HCT116 (cell line): Measurements from ENCODE around the gene ADGRF4. TPM values are rescaled to one million over a fixed set of nuclear protein-coding genes. Genes with fewer than 3 reads are reported as not detected.

Experiments used
- ATAC-seq: fragments of 200-7000 bp; cut with Tn5 transposase; 2 replicates; pipeline ENCODE4 v1.9.1; 2020; ENCODE audit warnings: mild to moderate bottlenecking, moderate library complexity
- BruUV-seq: library from RNA; stranded (reverse); fragments of 400-500 nt; replicated peaks from 2 replicates; lab custom pipeline; 2021; lab: Mats Ljungman, UMichigan
- CTCF ChIA-PET: fragments of 300-600 bp; sonication (Branson Sonifier 250); formaldehyde crosslinking; loops from one replicate; lab custom pipeline; 2021; ENCODE audit warnings: antibody characterized with exemption; lab: Charles Lee
- POLR2A ChIA-PET: fragments of 300-600, 350-600 bp; sonication (Branson Sonifier 250); formaldehyde crosslinking; loops from one replicate; lab custom pipeline; 2021; ENCODE audit warnings: antibody characterized with exemption; lab: Charles Lee
- RAD21 ChIA-PET, 2 experiments: fragments of 300-600 bp; sonication (Branson Sonifier 250); formaldehyde crosslinking; loops; one replicate each; lab custom pipeline; 2023; ENCODE audit warnings: low total read pairs in 2 of 2; ENCODE audit not compliant: uncharacterized antibody in 2 of 2, unreplicated experiment in 2 of 2, low non-redundant PET in 1 of 2; lab: Charles Lee
- DNase-seq: peaks from one replicate; pipeline ENCODE4 v3.0.0-alpha.2; 2010; ENCODE audit warnings: low read depth, low spot score
- H2AFZ ChIP-seq: fragments of 200-600 bp; shearing (Covaris generic), sonication (generic); 2 replicates; pipeline ENCODE4 v1.6.1; 2017; ENCODE audit warnings: low read depth, mixed run types, mixed read lengths, antibody characterized with exemption, low read length; ENCODE audit not compliant: poor library complexity, severe bottlenecking
- H3K27ac ChIP-seq: 2 replicates; pipeline ENCODE4 v1.5.1; 2012; ENCODE audit warnings: low read depth, low read length
- H3K27me3 ChIP-seq: fragments of 200-600 bp; sonication (generic); 2 replicates; pipeline ENCODE4 v1.6.1; 2016; ENCODE audit warnings: mixed run types, low read length, mixed read lengths; ENCODE audit not compliant: insufficient read depth
- H3K36me3 ChIP-seq, 2 experiments: fragments of 200-500 bp in 1 of 2; fragments of 200-600 bp in 1 of 2; sonication (Bioruptor generic) in 1 of 2; sonication (generic) in 1 of 2; 2 replicates each; pipeline versions ENCODE4 v1.5.1 to v1.6.1; 2014 to 2016; ENCODE audit warnings: low read length in 2 of 2, inconsistent platforms in 1 of 2, mixed read lengths in 1 of 2, mixed run types in 1 of 2; ENCODE audit not compliant: insufficient read depth in 2 of 2, control insufficient read depth in 1 of 2
- H3K4me1 ChIP-seq, 2 experiments: fragments of 200-600 bp in 1 of 2; sonication (generic) in 1 of 2; 2 replicates each; pipeline versions ENCODE4 v1.5.1 to v1.6.1; 2012 to 2017; ENCODE audit warnings: low read length in 2 of 2, inconsistent platforms in 1 of 2, mild to moderate bottlenecking in 1 of 2, mixed read lengths in 1 of 2, mixed run types in 1 of 2, moderate library complexity in 1 of 2; ENCODE audit not compliant: insufficient read depth in 2 of 2, control insufficient read depth in 1 of 2
- H3K4me2 ChIP-seq: fragments of 200-600 bp; sonication (generic); 2 replicates; pipeline ENCODE4 v1.6.1; 2017; ENCODE audit warnings: mixed run types, low read length, mixed read lengths
- H3K4me3 ChIP-seq, 2 experiments: fragments of 200-600 bp in 1 of 2; sonication (generic) in 1 of 2; replicated peaks in 1 of 2; 2 replicates each; pipeline ENCODE4 v1.5.1; 2011 to 2016; ENCODE audit warnings: low read length in 2 of 2, control low read depth in 1 of 2, low read depth in 1 of 2, mild to moderate bottlenecking in 1 of 2, mixed read lengths in 1 of 2, mixed run types in 1 of 2
- H3K79me2 ChIP-seq: fragments of 200-600 bp; sonication (generic); 2 replicates; pipeline ENCODE4 v1.6.1; 2017; ENCODE audit warnings: mild to moderate bottlenecking, mixed run types, low read length, moderate library complexity, mixed read lengths; ENCODE audit not compliant: insufficient read depth
- H3K9ac ChIP-seq: fragments of 200-600 bp; sonication (generic); 2 replicates; pipeline ENCODE4 v1.6.1; 2016; ENCODE audit warnings: low read length, mixed read lengths
- H3K9me2 ChIP-seq: fragments of 200-600 bp; sonication (generic), shearing (Covaris generic); 2 replicates; pipeline ENCODE4 v1.6.1; 2017; ENCODE audit warnings: mixed run types, mild to moderate bottlenecking, moderate library complexity; ENCODE audit not compliant: insufficient read depth
- H3K9me3 ChIP-seq, 2 experiments: fragments of 200-500 bp in 1 of 2; fragments of 200-600 bp in 1 of 2; sonication (Bioruptor generic) in 1 of 2; sonication (generic) in 1 of 2; 2 replicates each; pipeline ENCODE4 v1.6.1; 2014 to 2017; ENCODE audit warnings: low read length in 2 of 2, mixed read lengths in 2 of 2, inconsistent platforms in 1 of 2, low read depth in 1 of 2, mild to moderate bottlenecking in 1 of 2, mixed run types in 1 of 2, moderate library complexity in 1 of 2; ENCODE audit not compliant: control insufficient read depth in 1 of 2, insufficient read depth in 1 of 2
- H4K20me1 ChIP-seq: fragments of 200-600 bp; sonication (generic), shearing (Covaris generic); 2 replicates; pipeline ENCODE4 v1.6.1; 2017; ENCODE audit warnings: mixed run types, mild to moderate bottlenecking, moderate library complexity; ENCODE audit not compliant: insufficient read depth
- ATF3 ChIP-seq: IDR thresholded peaks from 2 replicates; pipeline ENCODE4 v1.6.1; 2012
- CBX3 ChIP-seq: IDR thresholded peaks from 2 replicates; pipeline ENCODE4 v1.6.1; 2012; ENCODE audit warnings: low read depth
- CEBPB ChIP-seq: IDR thresholded peaks from 2 replicates; pipeline ENCODE4 v1.6.1; 2012; ENCODE audit warnings: low read depth
- CTCF ChIP-seq, 3 experiments: fragments of 200-600 bp in 1 of 3; sonication (generic) in 1 of 3; IDR thresholded peaks in 2 of 3; conservative IDR thresholded peaks in 1 of 3; 2 replicates each; pipeline ENCODE4 v1.5.1; 2012 to 2017; ENCODE audit warnings: low read depth in 2 of 3, low read length in 2 of 3, antibody characterized with exemption in 1 of 3, borderline replicate concordance in 1 of 3, control low read depth in 1 of 3, mild to moderate bottlenecking in 1 of 3, mixed read lengths in 1 of 3, mixed run types in 1 of 3, moderate library complexity in 1 of 3; ENCODE audit not compliant: insufficient read depth in 1 of 3
- EGR1 ChIP-seq: IDR thresholded peaks from 2 replicates; pipeline ENCODE4 v1.6.1; 2012; ENCODE audit warnings: low read depth
- EZH2 ChIP-seq: fragments of 200-600 bp; sonication (generic); IDR thresholded peaks from 2 replicates; pipeline ENCODE4 v1.6.1; 2017; ENCODE audit warnings: antibody characterized with exemption, mixed run types
- EZH2phosphoT487 ChIP-seq: fragments of 200-600 bp; IDR thresholded peaks from 2 replicates; pipeline ENCODE4 v1.6.1; 2018; ENCODE audit warnings: antibody characterized with exemption, borderline replicate concordance
- FOSL1 ChIP-seq: IDR thresholded peaks from 2 replicates; pipeline ENCODE4 v1.6.1; 2012; ENCODE audit warnings: low read depth
- MAX ChIP-seq: IDR thresholded peaks from 2 replicates; pipeline ENCODE4 v1.6.1; 2012
- POLR2A ChIP-seq: IDR thresholded peaks from 2 replicates; pipeline ENCODE4 v1.7.0; 2011; ENCODE audit warnings: borderline replicate concordance; ENCODE audit not compliant: insufficient read depth, insufficient read length; ENCODE audit errors: extremely low read depth
- POLR2AphosphoS5 ChIP-seq: IDR thresholded peaks from 2 replicates; pipeline ENCODE4 v1.6.1; 2011; ENCODE audit warnings: mild to moderate bottlenecking, low read depth, low read length, moderate library complexity
- REST ChIP-seq: IDR thresholded peaks from 2 replicates; pipeline ENCODE4 v1.6.1; 2012; ENCODE audit warnings: low read depth
- SP1 ChIP-seq: IDR thresholded peaks from 2 replicates; pipeline ENCODE4 v1.6.1; 2012; ENCODE audit warnings: low read depth
- SRF ChIP-seq: IDR thresholded peaks from 2 replicates; pipeline ENCODE4 v1.6.1; 2012; ENCODE audit warnings: low read depth
- ZBTB33 ChIP-seq: IDR thresholded peaks from 2 replicates; pipeline ENCODE4 v1.6.1; 2011; ENCODE audit warnings: mild to moderate bottlenecking, low read length, moderate library complexity; ENCODE audit not compliant: insufficient replicate concordance; ENCODE audit errors: extremely low read depth
- ZFX ChIP-seq: fragments of 450-650 bp; IDR thresholded peaks from 2 replicates; pipeline ENCODE4 v1.6.1; 2017
- ZNF274 ChIP-seq: fragments of 200-500 bp; sonication (Bioruptor generic); IDR thresholded peaks from 2 replicates; pipeline ENCODE4 v1.6.1; 2014; ENCODE audit warnings: mild to moderate bottlenecking, low read depth, low read length, inconsistent platforms
- intact Hi-C: fragments of 100-400 bp; cut with micrococcal nuclease; formaldehyde crosslinking; loops from 2 replicates; pipeline ENCODE4 v1.10.0; 2022
- total RNA-seq: library from RNA; stranded (reverse); gene quantifications from one replicate; pipeline ENCODE4 v1.2.1, GENCODE V29; 2021; ENCODE audit not compliant: unreplicated experiment

Gene ADGRF4
- total RNA-seq, 1 experiment from 2014 or later = not detected

- intact Hi-C loops = no loop called here
- Histone ChIP-seq H3K79me2 (no peaks in the 10 kb centered on the region), H2AFZ (no peak overlapping the region), H3K27me3 (no peaks in the 10 kb centered on the region), H3K27ac (no peak overlapping the region), H3K9me2 (no peaks in the 10 kb centered on the region), H3K4me3 (no peak overlapping the region), H4K20me1 (no peaks in the 10 kb centered on the region), H3K36me3 (no peaks in the 10 kb centered on the region), H3K9ac (no peak overlapping the region), H3K4me2 (no peak overlapping the region), H3K4me1 (peaks cover 8 to 10% of the 10 kb centered on the region in 2 experiments; a peak in 3 of 4 replicates), H3K9me3 (no peaks in the 10 kb centered on the region)
- no peak for TF ChIP-seq ZNF274
- no peak for TF ChIP-seq SP1
- no peak for TF ChIP-seq CBX3
- no peak for TF ChIP-seq EZH2
- no peak for TF ChIP-seq MAX
- TF ChIP-seq CEBPB = no peak
- no peak for TF ChIP-seq ZBTB33
- no peak for TF ChIP-seq CTCF (IDR thresholded peaks at IDR 0.05 in 2 of 3, conservative IDR thresholded peaks at IDR 0.05 in 1 of 3; ENCODE audit: borderline replicate concordance in 1 of 3, insufficient read depth in 1 of 3, low read depth in 2 of 3, low read length in 2 of 3)
- no peak for TF ChIP-seq EZH2phosphoT487
- TF ChIP-seq SRF = no peak
- TF ChIP-seq ATF3 = no peak
- no peak for TF ChIP-seq POLR2AphosphoS5
- TF ChIP-seq POLR2A = no peak
- no peak for TF ChIP-seq ZFX
- TF ChIP-seq EGR1 = no peak
- no peak for TF ChIP-seq FOSL1
- TF ChIP-seq REST = no peak
- ChIA-PET POLR2A (no interaction called here), RAD21 (no interaction called here), CTCF (no interaction called here)
- DNase-seq (no peak), ATAC-seq (no peak)
- no TSS peak for BruUV-seq
Measured at GRCh38 chr6:47740714-47741113, 42.3 kb downstream of the ADGRF4 start.
